ENCODE data around the gene CALML3. TPM values are rescaled to one million over a fixed set of nuclear protein-coding genes. Genes with fewer than 3 reads are reported as not detected.

The CALML3 gene
- total and polyA plus RNA-seq, 2 of the 8 experiments (the other 6 are each of a cell fraction or from before 2014, with no cell fraction given): not detected

GRCh38 chr10:5484205-5484604, 40.6 kb upstream of the CALML3 start:
- Histone ChIP-seq H3K14ac (ENCODE audit: insufficient read length) (no peak overlapping the region), H3K4me1 (replicated peaks in 1 of 4; ENCODE audit: control insufficient read depth in 3 of 4, insufficient read depth in 4 of 4, low read length in 3 of 4) (peaks cover 0 to 14% (median 4%) of the 10 kb centered on the region in 4 experiments; a peak in 5 of 7 replicates), H2AFZ (ENCODE audit: low read length) (no peak overlapping the region), H3K27ac (ENCODE audit: low read depth, low read length) (no peak overlapping the region), H3K27me3 (replicated peaks in 1 of 4; ENCODE audit: control insufficient read depth in 3 of 4, extremely low read depth in 1 of 4, insufficient read depth in 3 of 4, low read length in 3 of 4) (no peaks in the 10 kb centered on the region), H3K79me1 (ENCODE audit: low read depth, low read length) (no peaks in the 10 kb centered on the region), H3K4ac (replicated peaks; ENCODE audit: insufficient read length, low read depth, low read length) (no peak overlapping the region), H2AK5ac (ENCODE audit: low read depth, low read length) (no peak overlapping the region), H4K8ac (ENCODE audit: extremely low read depth, insufficient read depth, low read length) (no peak overlapping the region), H2BK20ac (ENCODE audit: low read length) (no peak overlapping the region), H3K79me2 (ENCODE audit: control insufficient read depth in 1 of 2, insufficient read depth in 2 of 2, low read length in 2 of 2) (no peaks in the 10 kb centered on the region), H3K23ac (ENCODE audit: insufficient read length) (no peak overlapping the region), H3K23me2 (ENCODE audit: low read depth, low read length) (no peaks in the 10 kb centered on the region), H3K9me3 (ENCODE audit: insufficient read depth in 2 of 2, low read depth in 1 of 2, low read length in 1 of 2) (no peaks in the 10 kb centered on the region), H3K36me3 (ENCODE audit: control insufficient read depth in 2 of 4, insufficient read depth in 4 of 4, low read length in 3 of 4) (no peaks in the 10 kb centered on the region), H2BK120ac (replicated peaks; ENCODE audit: low read depth, low read length) (no peak overlapping the region), H4K91ac (replicated peaks; ENCODE audit: insufficient read length, low read length) (no peak overlapping the region), H3K9ac (replicated peaks in 1 of 4; ENCODE audit: extremely low read depth in 1 of 4, low read depth in 3 of 4, low read length in 3 of 4) (no peak overlapping the region), H4K5ac (ENCODE audit: insufficient read length, low read depth, low read length) (no peak overlapping the region), H2BK12ac (ENCODE audit: low read depth, low read length) (no peak overlapping the region), H4K20me1 (replicated peaks in 1 of 2; ENCODE audit: control insufficient read depth in 1 of 2, insufficient read depth in 2 of 2, low read length in 2 of 2) (no peaks in the 10 kb centered on the region), H3K4me3 (ENCODE audit: extremely low read depth in 1 of 4, insufficient read depth in 2 of 4, low read depth in 3 of 4, low read length in 4 of 4) (no peak overlapping the region), H2BK15ac (ENCODE audit: low read length) (no peak overlapping the region), H2BK5ac (ENCODE audit: low read depth, low read length) (no peak overlapping the region), H3K4me2 (ENCODE audit: insufficient read depth in 1 of 2, low read depth in 2 of 2, low read length in 2 of 2) (no peak overlapping the region), H3K18ac (ENCODE audit: extremely low read depth, low read length) (no peak overlapping the region), H3K56ac (replicated peaks; ENCODE audit: insufficient read length, low read depth, low read length) (no peak overlapping the region)
- ChIA-PET POLR2A (ENCODE audit: partially characterized antibody) (interaction anchor here (2.4 to 2.7 kb wide), 2 partner anchors 18 to 38 kb away, joined by 7 to 11 read pairs; no protein-coding TSS in a partner anchor), CTCF (ENCODE audit: partially characterized antibody) (interaction anchor here (1.1 kb wide), 1 partner anchor 138 kb away, joined by 3 read pairs; no protein-coding TSS in a partner anchor)
- TF ChIP-seq NRF1 (IDR thresholded peaks at IDR 0.05; ENCODE audit: low read depth, low read length) (no peak), POLR2A (IDR thresholded peaks at IDR 0.05; ENCODE audit: control extremely low read depth in 1 of 2, low read depth in 2 of 2, low read length in 2 of 2) (no peak), RXRA (IDR thresholded peaks at IDR 0.05; ENCODE audit: insufficient read depth, low read depth, low read length) (no peak), CBX8 (IDR thresholded peaks at IDR 0.05; ENCODE audit: borderline replicate concordance, low read depth, low read length) (no peak), JUND (IDR thresholded peaks at IDR 0.05; ENCODE audit: low read length) (no peak), RFX5 (IDR thresholded peaks at IDR 0.05; ENCODE audit: borderline replicate concordance, low read depth, low read length) (no peak), USF2 (IDR thresholded peaks at IDR 0.05; ENCODE audit: low read length) (no peak), YY1 (IDR thresholded peaks at IDR 0.05; ENCODE audit: low read depth, low read length) (no peak), RNF2 (IDR thresholded peaks at IDR 0.05; ENCODE audit: borderline replicate concordance, low read depth, low read length, missing control alignments, poor library complexity, severe bottlenecking) (no peak), BRCA1 (IDR thresholded peaks at IDR 0.05; ENCODE audit: low read depth, low read length) (no peak), TAF1 (IDR thresholded peaks at IDR 0.05; ENCODE audit: low read depth, low read length) (no peak), EZH2 (IDR thresholded peaks at IDR 0.05; ENCODE audit: low read depth, low read length, severe bottlenecking) (no peak), EGR1 (IDR thresholded peaks at IDR 0.05; ENCODE audit: borderline replicate concordance, low read depth, low read length) (no peak)
- 89% methylated on average over 3 of the region's 3 CpGs; no CpG with 5 or more reads in 1 of the 2 experiments for WGBS, 2 experiments (ENCODE audit: extremely low coverage in 1 of 2, insufficient coverage in 1 of 2, insufficient read length in 1 of 2, insufficient replicate concordance in 2 of 2, low coverage in 1 of 2, low lambda C conversion rate in 2 of 2, missing lambda C conversion rate in 1 of 2)
- no peak for FAIRE-seq
- no peak for DNase-seq (ENCODE audit: low read depth in 1 of 2, low spot score in 2 of 2)

Measured in H1 (cell line).